ENCODE data around the gene SNRPD3. TPM values are rescaled to one million over a fixed set of nuclear protein-coding genes. Genes with fewer than 3 reads are reported as not detected.
A peak's percentile ranks its signal among the peaks of the same experiment; 100 is the strongest.

The SNRPD3 gene
- total RNA-seq, 4 donors from 2014 or later = 98.4 to 138 (median 104) TPM

DNA sequence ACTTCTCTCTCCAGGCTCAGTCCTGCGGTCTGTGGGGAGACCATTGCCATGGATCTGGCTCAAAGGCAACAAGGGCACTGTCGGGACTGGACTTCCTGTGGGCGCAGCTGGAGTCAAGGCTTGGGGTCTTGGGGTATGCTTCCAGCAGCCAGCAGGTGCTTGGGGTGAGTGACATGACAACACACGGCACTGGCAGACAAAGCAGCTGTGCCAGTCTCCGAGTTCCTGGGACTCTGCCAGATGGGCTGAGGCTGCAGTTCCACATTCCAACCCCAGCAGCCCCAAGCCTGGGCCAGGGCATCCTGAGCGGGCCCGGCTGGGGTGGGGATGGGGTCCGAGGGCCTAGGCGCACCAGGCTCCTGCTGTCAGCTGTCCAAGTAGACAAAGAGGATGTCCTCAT lies 13.2 kb upstream of the SNRPD3 start:
- TF ChIP-seq, protein P1, sequence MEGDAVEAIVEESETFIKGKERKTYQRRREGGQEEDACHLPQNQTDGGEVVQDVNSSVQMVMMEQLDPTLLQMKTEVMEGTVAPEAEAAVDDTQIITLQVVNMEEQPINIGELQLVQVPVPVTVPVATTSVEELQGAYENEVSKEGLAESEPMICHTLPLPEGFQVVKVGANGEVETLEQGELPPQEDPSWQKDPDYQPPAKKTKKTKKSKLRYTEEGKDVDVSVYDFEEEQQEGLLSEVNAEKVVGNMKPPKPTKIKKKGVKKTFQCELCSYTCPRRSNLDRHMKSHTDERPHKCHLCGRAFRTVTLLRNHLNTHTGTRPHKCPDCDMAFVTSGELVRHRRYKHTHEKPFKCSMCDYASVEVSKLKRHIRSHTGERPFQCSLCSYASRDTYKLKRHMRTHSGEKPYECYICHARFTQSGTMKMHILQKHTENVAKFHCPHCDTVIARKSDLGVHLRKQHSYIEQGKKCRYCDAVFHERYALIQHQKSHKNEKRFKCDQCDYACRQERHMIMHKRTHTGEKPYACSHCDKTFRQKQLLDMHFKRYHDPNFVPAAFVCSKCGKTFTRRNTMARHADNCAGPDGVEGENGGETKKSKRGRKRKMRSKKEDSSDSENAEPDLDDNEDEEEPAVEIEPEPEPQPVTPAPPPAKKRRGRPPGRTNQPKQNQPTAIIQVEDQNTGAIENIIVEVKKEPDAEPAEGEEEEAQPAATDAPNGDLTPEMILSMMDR (IDR thresholded peaks at IDR 0.05) = no peak
- TF ChIP-seq POLR2A (IDR thresholded peaks at IDR 0.05) (no peak), EP300 (IDR thresholded peaks at IDR 0.05) (no peak), POLR2AphosphoS5 (IDR thresholded peaks at IDR 0.05) (no peak)
- no peak overlapping the region for H3K4me3 ChIP-seq
- no CpG with 5 or more reads among the region's 9 CpGs for WGBS, 2 donors (ENCODE audit: low coverage in 1 of 2)
- no peaks in the 10 kb centered on the region for H3K27me3 ChIP-seq
- peaks cover 0 to 89% of the 10 kb centered on the region in 2 donors for H3K36me3 ChIP-seq
- no peak for ATAC-seq
- peak overlapping the region in 1 of 4 donors; percentile 44 for H3K27ac ChIP-seq
- H3K9me3 ChIP-seq = no peaks in the 10 kb centered on the region
- H3K4me1 ChIP-seq = peaks cover 0 to 41% (median 7%) of the 10 kb centered on the region in 3 donors

DNA sequence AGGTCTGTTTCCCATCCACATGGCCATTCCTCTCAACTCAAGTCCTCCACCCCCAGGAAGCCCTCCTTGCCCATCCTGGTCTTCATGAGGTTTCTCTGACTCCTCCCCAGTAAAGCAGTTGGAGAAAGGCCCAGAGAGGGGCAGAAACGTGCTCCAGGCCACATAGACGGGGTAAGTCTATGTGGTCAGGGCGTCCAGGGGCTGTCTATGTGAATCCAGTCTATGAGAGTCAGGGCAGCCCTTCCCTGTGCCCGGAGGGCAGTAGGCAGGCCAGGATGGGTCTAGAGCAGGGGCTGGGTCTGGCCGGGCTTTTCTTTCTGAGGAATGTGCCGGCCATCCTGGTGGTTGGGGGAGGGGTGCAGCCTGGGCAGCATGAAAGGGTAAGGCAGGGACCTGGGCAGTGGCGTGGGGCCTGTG lies 12.6 kb upstream of the SNRPD3 start:
- peaks cover 0 to 41% (median 7%) of the 10 kb centered on the region in 3 donors for H3K4me1 ChIP-seq
- no peak for ATAC-seq
- H3K27me3 ChIP-seq = no peaks in the 10 kb centered on the region
- peaks cover 0 to 94% of the 10 kb centered on the region in 2 donors for H3K36me3 ChIP-seq
- 69 to 75% methylated on average over 3 to 5 of the region's 7 CpGs for WGBS, 2 donors (ENCODE audit: low coverage in 1 of 2)
- H3K9me3 ChIP-seq = no peaks in the 10 kb centered on the region
- H3K4me3 ChIP-seq = no peak overlapping the region
- no peak for TF ChIP-seq EP300 (IDR thresholded peaks at IDR 0.05)
- no peak for TF ChIP-seq POLR2AphosphoS5 (IDR thresholded peaks at IDR 0.05)
- TF ChIP-seq, protein P1 (IDR thresholded peaks at IDR 0.05) = no peak
- peak overlapping the region in 1 of 4 donors; percentile 44 for H3K27ac ChIP-seq

DNA sequence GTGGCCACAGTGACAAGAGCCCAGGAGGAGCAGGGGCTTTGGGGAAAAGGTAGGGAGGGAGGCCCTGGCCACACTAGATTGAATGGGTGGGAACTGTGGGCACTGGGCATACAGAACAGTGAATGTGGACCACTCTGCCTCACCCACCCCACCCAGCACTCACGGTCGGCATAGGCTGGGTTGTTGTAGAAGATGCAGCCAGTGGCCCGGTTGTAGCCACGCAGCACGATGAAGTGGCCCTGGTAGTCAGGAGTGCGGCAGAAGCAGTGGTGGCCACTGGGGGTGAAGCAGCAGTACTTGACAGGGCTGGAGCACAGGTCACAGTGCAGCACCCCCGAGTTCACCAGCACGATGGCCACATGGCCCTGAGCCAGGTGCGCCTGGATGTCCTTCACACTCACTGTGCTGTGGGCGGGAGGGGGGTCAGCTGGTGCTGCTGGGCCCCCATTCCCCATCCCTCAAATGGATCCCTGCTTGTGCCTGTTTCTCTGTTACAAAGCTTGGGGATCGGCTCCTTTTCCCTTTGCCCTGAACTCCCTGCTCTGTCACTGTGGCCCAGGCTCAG lies 12.0 kb upstream of the SNRPD3 start:
- no peaks in the 10 kb centered on the region for H3K27me3 ChIP-seq
- no peak overlapping the region for H3K4me3 ChIP-seq
- no peaks in the 10 kb centered on the region for H3K9me3 ChIP-seq
- 80 to 90% methylated on average over 2 of the region's 11 CpGs for WGBS, 2 donors (ENCODE audit: low coverage in 1 of 2)
- H3K27ac ChIP-seq = peak overlapping the region in 3 of 4 donors; percentile 33 to 66 (median 44)
- no peak for ATAC-seq
- peaks cover 0 to 96% of the 10 kb centered on the region in 2 donors for H3K36me3 ChIP-seq
- peaks cover 0 to 41% (median 7%) of the 10 kb centered on the region in 3 donors for H3K4me1 ChIP-seq
- TF ChIP-seq POLR2AphosphoS5 (IDR thresholded peaks at IDR 0.05) (no peak), EP300 (IDR thresholded peaks at IDR 0.05) (no peak), POLR2A (IDR thresholded peaks at IDR 0.05) (no peak)
- TF ChIP-seq, protein P1 (IDR thresholded peaks at IDR 0.05) = no peak

DNA sequence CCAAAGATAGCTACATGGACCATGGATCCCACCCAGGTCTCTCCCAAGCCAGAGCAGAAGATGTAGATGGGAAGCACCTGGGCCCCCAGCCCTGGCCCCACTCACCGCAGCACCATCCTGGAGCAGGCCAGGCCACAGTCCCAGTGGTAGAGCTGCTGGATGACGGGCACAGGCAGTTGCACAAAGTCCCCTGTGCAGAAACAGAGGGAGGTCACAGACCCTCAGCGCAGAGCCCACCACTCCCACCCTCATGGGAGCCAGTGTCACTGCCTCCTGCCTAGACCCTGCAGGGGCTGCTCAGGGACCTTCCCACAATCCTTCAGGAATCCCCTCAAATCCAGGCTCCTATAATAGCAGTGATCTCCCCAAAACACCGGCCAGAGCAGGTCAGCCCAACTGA lies 7.0 kb upstream of the SNRPD3 start:
- no peak for ATAC-seq
- 78 to 83% methylated on average over 1 of the region's 4 CpGs for WGBS, 2 donors (ENCODE audit: low coverage in 1 of 2)
- Histone ChIP-seq H3K27me3 (no peaks in the 10 kb centered on the region), H3K4me3 (no peak overlapping the region), H3K36me3 (peaks cover 0 to 70% of the 10 kb centered on the region in 2 donors), H3K4me1 (peaks cover 0 to 64% (median 22%) of the 10 kb centered on the region in 3 donors), H3K9me3 (no peaks in the 10 kb centered on the region), H3K27ac (no peak overlapping the region)
- TF ChIP-seq POLR2A (IDR thresholded peaks at IDR 0.05) = no peak
- no peak for TF ChIP-seq EP300 (IDR thresholded peaks at IDR 0.05)
- TF ChIP-seq, protein P1 (IDR thresholded peaks at IDR 0.05) = no peak
- no peak for TF ChIP-seq POLR2AphosphoS5 (IDR thresholded peaks at IDR 0.05)
